Body of pancreas (tissue), 4 donors: ENCODE measurements around the gene NEK10.

Source experiments
- CTCF ChIP-seq, 7 experiments: fragments of 450-650 bp in 4 of 7; fragments of 200-600 bp in 3 of 7; sonication (generic) in 3 of 7; IDR thresholded peaks; one replicate each; pipeline ENCODE4 v1.5.1; 2016 to 2019; ENCODE audit warnings: antibody characterized with exemption in 7 of 7
- POLR2A ChIP-seq, 3 donors: fragments of 450-650 bp; IDR thresholded peaks; one replicate each; pipeline ENCODE4 v1.6.1; 2016; ENCODE audit warnings: antibody characterized with exemption in 3 of 3, mild to moderate bottlenecking in 2 of 3

- no peak for TF ChIP-seq POLR2A (IDR thresholded peaks at IDR 0.05)
- no peak for TF ChIP-seq CTCF (IDR thresholded peaks at IDR 0.05)
Observed at GRCh38 chr3:27171113-27171512, 198.1 kb downstream of the NEK10 start.
